Suprapubic skin (tissue), 4 donors: Measurements from ENCODE around the gene RAE1.

ENCODE experiments used
- CTCF ChIP-seq, 2 donors: fragments of 200-600 bp in 1 of 2; fragments of 450-650 bp in 1 of 2; sonication (generic) in 1 of 2; IDR thresholded peaks; one replicate each; pipeline ENCODE4 v1.5.1; 2016 to 2019; ENCODE audit warnings: antibody characterized with exemption in 2 of 2, mild to moderate bottlenecking in 1 of 2, moderate library complexity in 1 of 2
- EP300 ChIP-seq: sonication (generic); formaldehyde crosslinking; IDR thresholded peaks from one replicate; pipeline ENCODE4 v1.6.1; 2017; ENCODE audit warnings: antibody characterized with exemption
- POLR2A ChIP-seq, 2 donors: fragments of 450-650 bp; IDR thresholded peaks; one replicate each; pipeline ENCODE4 v1.6.1; 2017; ENCODE audit warnings: antibody characterized with exemption in 2 of 2, mild to moderate bottlenecking in 2 of 2, moderate library complexity in 2 of 2
- POLR2AphosphoS5 ChIP-seq, 3 donors: sonication (generic); formaldehyde crosslinking; IDR thresholded peaks; one replicate each; pipeline ENCODE4 v1.6.1; 2017; ENCODE audit warnings: antibody characterized with exemption in 3 of 3

GRCh38 chr20:57380081-57380750 lies 29.2 kb downstream of the RAE1 start:
- TF ChIP-seq POLR2AphosphoS5 (IDR thresholded peaks at IDR 0.05) (no peak), CTCF (IDR thresholded peaks at IDR 0.05) (no peak), POLR2A (IDR thresholded peaks at IDR 0.05) (no peak), EP300 (no peak)
